Mesendoderm (in vitro differentiated cells): ENCODE measurements around the gene ZBTB26.

Source experiments
- DNase-seq: peaks from one replicate; pipeline ENCODE4 v3.0.0; 2013
- H2AK5ac ChIP-seq: 2 replicates; pipeline ENCODE4 v1.6.1; 2013; ENCODE audit warnings: low read length, inconsistent platforms
- H2BK120ac ChIP-seq: 2 replicates; pipeline ENCODE4 v1.6.1; 2013; ENCODE audit warnings: low read depth, mild to moderate bottlenecking, low read length, moderate library complexity, mixed read lengths
- H2BK15ac ChIP-seq: replicated peaks from 2 replicates; pipeline ENCODE4 v1.6.1; 2013; ENCODE audit warnings: low read depth, mild to moderate bottlenecking, moderate library complexity
- H2BK5ac ChIP-seq: 2 replicates; pipeline ENCODE4 v1.6.1; 2013; ENCODE audit warnings: low read length, inconsistent platforms
- H3K18ac ChIP-seq: 2 replicates; pipeline ENCODE4 v1.6.1; 2013; ENCODE audit warnings: mild to moderate bottlenecking, low read length, mixed read lengths
- H3K23ac ChIP-seq: one replicate; pipeline ENCODE4 v1.6.1; 2013; ENCODE audit warnings: low read length
- H3K27ac ChIP-seq: 2 replicates; pipeline ENCODE4 v1.5.1; 2013; ENCODE audit warnings: low read depth, mild to moderate bottlenecking, inconsistent platforms, low read length, moderate library complexity
- H3K27me3 ChIP-seq: 2 replicates; pipeline ENCODE4 v1.6.1; 2013; ENCODE audit warnings: low read length, control low read depth, mild to moderate bottlenecking, inconsistent platforms; ENCODE audit not compliant: insufficient read depth, poor library complexity
- H3K36me3 ChIP-seq: 2 replicates; pipeline ENCODE4 v1.6.1; 2013; ENCODE audit warnings: low read length, inconsistent platforms; ENCODE audit not compliant: control insufficient read depth, insufficient read depth
- H3K4ac ChIP-seq: one replicate; pipeline ENCODE4 v1.6.1; 2013; ENCODE audit warnings: low read depth, mild to moderate bottlenecking, low read length, moderate library complexity
- H3K4me1 ChIP-seq: 2 replicates; pipeline ENCODE4 v1.6.1; 2013; ENCODE audit warnings: low read depth, low read length, inconsistent platforms; ENCODE audit not compliant: control insufficient read depth
- H3K4me2 ChIP-seq: 2 replicates; pipeline ENCODE4 v1.6.1; 2013; ENCODE audit warnings: low read length
- H3K4me3 ChIP-seq: 2 replicates; pipeline ENCODE4 v1.5.1; 2013; ENCODE audit warnings: mild to moderate bottlenecking, low read length
- H3K56ac ChIP-seq: one replicate; pipeline ENCODE4 v1.6.1; 2013; ENCODE audit warnings: low read length
- H3K79me1 ChIP-seq: 2 replicates; pipeline ENCODE4 v1.6.1; 2013; ENCODE audit warnings: low read length, inconsistent platforms
- H3K79me2 ChIP-seq: 2 replicates; pipeline ENCODE4 v1.6.1; 2013; ENCODE audit warnings: mild to moderate bottlenecking, low read length; ENCODE audit not compliant: control insufficient read depth, insufficient read depth
- H3K9ac ChIP-seq: 2 replicates; pipeline ENCODE4 v1.6.1; 2013; ENCODE audit warnings: low read length, inconsistent platforms
- H4K5ac ChIP-seq: one replicate; pipeline ENCODE4 v1.6.1; 2013; ENCODE audit warnings: low read length
- H4K8ac ChIP-seq: one replicate; pipeline ENCODE4 v1.6.1; 2013; ENCODE audit warnings: low read depth, mild to moderate bottlenecking, control low read depth, low read length, moderate library complexity
- WGBS: extraction: QIAGEN DNeasy Blood & Tissue Kit; methylation state at CpG from one replicate; pipeline ENCODE4 v1.1.7; 2013; ENCODE audit warnings: low lambda C conversion rate, missing lambda C conversion rate; ENCODE audit not compliant: insufficient coverage; ENCODE audit errors: extremely low coverage; 5-methylcytosine and 5-hydroxymethylcytosine counted together

ZBTB26 gene

GRCh38 chr9:122936883-122937282 is 5.6 kb upstream of the ZBTB26 start:
- Histone ChIP-seq H4K5ac (no peak overlapping the region), H3K27me3 (no peaks in the 10 kb centered on the region), H3K18ac (no peak overlapping the region), H2BK120ac (no peak overlapping the region), H2BK15ac (no peak overlapping the region), H3K36me3 (peaks cover 1% of the 10 kb centered on the region), H3K27ac (no peak overlapping the region), H3K4me2 (no peak overlapping the region), H3K56ac (no peak overlapping the region), H3K9ac (no peak overlapping the region), H4K8ac (no peak overlapping the region), H2BK5ac (no peak overlapping the region), H3K4me1 (no peaks in the 10 kb centered on the region), H3K4me3 (no peak overlapping the region), H3K79me1 (peaks cover 4% of the 10 kb centered on the region), H3K23ac (no peak overlapping the region), H3K79me2 (peaks cover 25% of the 10 kb centered on the region), H3K4ac (no peak overlapping the region), H2AK5ac (no peak overlapping the region)
- WGBS = no CpG with 5 or more reads among the region's 1 CpG
- DNase-seq = no peak

GRCh38 chr9:122936464-122936863 is 5.2 kb upstream of the ZBTB26 start:
- H3K4me2 ChIP-seq = no peak overlapping the region
- peaks cover 1% of the 10 kb centered on the region for H3K36me3 ChIP-seq
- WGBS = no CpG with 5 or more reads among the region's 5 CpGs

GRCh38 chr9:122930541-122931225 is 629 bp downstream of the ZBTB26 start:
- no peaks in the 10 kb centered on the region for H3K27me3 ChIP-seq
- H3K4me1 ChIP-seq = peaks cover 4% of the 10 kb centered on the region
- no peak overlapping the region for H2BK15ac ChIP-seq

More at GRCh38 chr9:122936464-122936863, 5.2 kb upstream of the ZBTB26 start:
- Histone ChIP-seq H3K23ac (no peak overlapping the region), H3K27me3 (no peaks in the 10 kb centered on the region), H2AK5ac (no peak overlapping the region), H3K79me2 (peaks cover 25% of the 10 kb centered on the region), H2BK5ac (no peak overlapping the region), H2BK120ac (no peak overlapping the region), H3K9ac (no peak overlapping the region), H2BK15ac (no peak overlapping the region), H3K27ac (no peak overlapping the region), H3K56ac (no peak overlapping the region), H3K79me1 (peaks cover 4% of the 10 kb centered on the region), H3K4me1 (no peaks in the 10 kb centered on the region), H3K18ac (no peak overlapping the region), H4K8ac (no peak overlapping the region), H3K4me3 (no peak overlapping the region), H4K5ac (no peak overlapping the region), H3K4ac (no peak overlapping the region)
- DNase-seq = no peak

GRCh38 chr9:122929796-122930354 is 1.4 kb downstream of the ZBTB26 start:
- peaks cover 39% of the 10 kb centered on the region for H3K79me2 ChIP-seq
- H3K23ac ChIP-seq = no peak overlapping the region
- no peak for DNase-seq
- H3K27ac ChIP-seq = no peak overlapping the region
- H3K27me3 ChIP-seq = no peaks in the 10 kb centered on the region
- peaks cover 13% of the 10 kb centered on the region for H3K79me1 ChIP-seq
- H3K4me3 ChIP-seq = no peak overlapping the region
- H2BK15ac ChIP-seq = no peak overlapping the region
- no peak overlapping the region for H3K9ac ChIP-seq
- no peak overlapping the region for H4K8ac ChIP-seq
- H3K4me2 ChIP-seq = no peak overlapping the region
- H3K36me3 ChIP-seq = no peaks in the 10 kb centered on the region
- H2AK5ac ChIP-seq = no peak overlapping the region
- no peak overlapping the region for H3K4ac ChIP-seq
- WGBS = no CpG with 5 or more reads among the region's 1 CpG
- H2BK5ac ChIP-seq = no peak overlapping the region
- no peak overlapping the region for H3K56ac ChIP-seq
- no peak overlapping the region for H3K18ac ChIP-seq
- no peak overlapping the region for H4K5ac ChIP-seq
- no peak overlapping the region for H2BK120ac ChIP-seq
- H3K4me1 ChIP-seq = peaks cover 4% of the 10 kb centered on the region

More at GRCh38 chr9:122930541-122931225, 629 bp downstream of the ZBTB26 start:
- H3K4ac ChIP-seq = no peak overlapping the region
- no peaks in the 10 kb centered on the region for H3K36me3 ChIP-seq
- H3K79me2 ChIP-seq = peaks cover 39% of the 10 kb centered on the region
- peak overlapping the region; percentile 60 for H3K4me2 ChIP-seq
- H3K18ac ChIP-seq = peak overlapping the region; percentile 96
- no peak overlapping the region for H2AK5ac ChIP-seq
- H4K5ac ChIP-seq = no peak overlapping the region
- H3K79me1 ChIP-seq = peaks cover 13% of the 10 kb centered on the region
- H3K4me3 ChIP-seq = peak overlapping the region; percentile 79
- no peak for DNase-seq
- H2BK5ac ChIP-seq = no peak overlapping the region
- peak overlapping the region; percentile 61 for H3K27ac ChIP-seq
- H4K8ac ChIP-seq = peak overlapping the region; percentile 78
- no peak overlapping the region for H3K23ac ChIP-seq
- no peak overlapping the region for H2BK120ac ChIP-seq
- WGBS = no CpG with 5 or more reads among the region's 10 CpGs
- peak overlapping the region; percentile 78 for H3K9ac ChIP-seq
- H3K56ac ChIP-seq = peak overlapping the region; percentile 89

- no peak overlapping the region for H3K4me2 ChIP-seq
- no peak overlapping the region for H4K5ac ChIP-seq
- no peak overlapping the region for H3K18ac ChIP-seq
- no peaks in the 10 kb centered on the region for H3K4me1 ChIP-seq
- no peaks in the 10 kb centered on the region for H3K36me3 ChIP-seq
- H2AK5ac ChIP-seq = no peak overlapping the region
- no peak overlapping the region for H3K4me3 ChIP-seq
- DNase-seq = no peak
- H3K23ac ChIP-seq = no peak overlapping the region
- no peak overlapping the region for H3K4ac ChIP-seq
- H3K56ac ChIP-seq = no peak overlapping the region
- peaks cover 6% of the 10 kb centered on the region for H3K79me1 ChIP-seq
- no peak overlapping the region for H2BK120ac ChIP-seq
- no peak overlapping the region for H3K27ac ChIP-seq
- H3K9ac ChIP-seq = no peak overlapping the region
- no peak overlapping the region for H2BK15ac ChIP-seq
- no CpG with 5 or more reads among the region's 3 CpGs for WGBS
- H3K79me2 ChIP-seq = peaks cover 4% of the 10 kb centered on the region
- no peak overlapping the region for H4K8ac ChIP-seq
- H3K27me3 ChIP-seq = no peaks in the 10 kb centered on the region
- no peak overlapping the region for H2BK5ac ChIP-seq
Observed at GRCh38 chr9:122923947-122924346, 7.4 kb downstream of the ZBTB26 start.
